Subcutaneous adipose tissue (tissue), 4 donors: Measurements from ENCODE around the gene NPIPB8. TPM values are rescaled to one million over a fixed set of nuclear protein-coding genes. Genes with fewer than 3 reads are reported as not detected.
"Not testable (repeated sequence)": the region's sequence is repeated elsewhere in the genome, so short reads cannot be mapped to it uniquely, and the experiment has no call there.

ENCODE experiments used
- CTCF ChIP-seq: fragments of 450-650 bp; IDR thresholded peaks from one replicate; pipeline ENCODE4 v1.5.1; 2016; ENCODE audit warnings: low read depth, mild to moderate bottlenecking, control low read depth, antibody characterized with exemption, moderate library complexity
- total RNA-seq, 4 donors: library from RNA; depleted of rRNA; stranded (reverse); fragments of >200 nt; gene quantifications; one replicate each; pipeline ENCODE4 v1.1.0, GENCODE V29; 2016

NPIPB8 gene
- not detected for total RNA-seq

- TF ChIP-seq CTCF: not testable (repeated sequence)
Observed at GRCh38 chr16:28637765-28638164, at the start of gene NPIPB8. Gene NPIPB8, plus strand, starts transcription at chr16:28638065. Its CDS starts 296 bp downstream, at chr16:28638361.

- no peak for TF ChIP-seq CTCF
Observed at GRCh38 chr16:28589069-28589468, 48.8 kb upstream of the NPIPB8 start.

GRCh38 chr16:28589930-28590329 is 47.9 kb upstream of the NPIPB8 start:
- TF ChIP-seq CTCF: no peak

- TF ChIP-seq CTCF: no peak
Observed at GRCh38 chr16:28590384-28591340, 47.2 kb upstream of the NPIPB8 start.

GRCh38 chr16:28591355-28591754 is 46.5 kb upstream of the NPIPB8 start:
- TF ChIP-seq CTCF: no peak

GRCh38 chr16:28592511-28592910 is 45.4 kb upstream of the NPIPB8 start:
- TF ChIP-seq CTCF: no peak

GRCh38 chr16:28592979-28593553 is 44.8 kb upstream of the NPIPB8 start:
- TF ChIP-seq CTCF: no peak
